Esophagus squamous epithelium (tissue), 5 donors: ENCODE data around the gene MBLAC1. TPM values are rescaled to one million over a fixed set of nuclear protein-coding genes. Genes with fewer than 3 reads are reported as not detected.

Experiments used
- DNase-seq: peaks from one replicate; lab custom pipeline; 2025; lab: John Stamatoyannopoulos, UW
- H3K27ac ChIP-seq, 4 donors: fragments of 200-600 bp; sonication (generic); one replicate each; pipeline ENCODE4 v1.5.1; 2016 to 2019; ENCODE audit warnings: mild to moderate bottlenecking in 1 of 4
- H3K27me3 ChIP-seq, 4 donors: fragments of 200-600 bp; sonication (generic); 1 replicate in 3 of 4; 2 replicates in 1 of 4; pipeline versions ENCODE4 v1.5.1 to v1.6.0; 2017 to 2021; ENCODE audit warnings: antibody characterized with exemption in 1 of 4
- H3K36me3 ChIP-seq, 3 donors: fragments of 200-600 bp; sonication (generic); one replicate each; pipeline ENCODE4 v1.5.1; 2016 to 2019
- H3K4me1 ChIP-seq, 3 donors: fragments of 200-600 bp; sonication (generic); one replicate each; pipeline ENCODE4 v1.5.1; 2017 to 2019
- H3K4me3 ChIP-seq, 4 donors: fragments of 200-600 bp; sonication (generic); 1 replicate in 3 of 4; 2 replicates in 1 of 4; pipeline ENCODE4 v1.5.1; 2016 to 2019; ENCODE audit warnings: mild to moderate bottlenecking in 2 of 4, moderate library complexity in 1 of 4
- H3K9me3 ChIP-seq, 3 donors: fragments of 200-600 bp; sonication (generic); one replicate each; pipeline ENCODE4 v1.5.1; 2016 to 2019
- POLR2A ChIP-seq, 4 donors: fragments of 450-650 bp; IDR thresholded peaks; one replicate each; pipeline ENCODE4 v1.6.1; 2017; ENCODE audit warnings: antibody characterized with exemption in 4 of 4, mild to moderate bottlenecking in 4 of 4, moderate library complexity in 3 of 4
- WGBS, 2 donors: methylation state at CpG; one replicate each; pipeline ENCODE4 v1.1.5; 2018; 5-methylcytosine and 5-hydroxymethylcytosine counted together
- intact Hi-C: fragments of 100-400 bp; cut with DNase I; formaldehyde crosslinking; loops from one replicate; pipeline ENCODE4 v1.15.0; 2022
- total RNA-seq, 4 donors: library from RNA; depleted of rRNA; stranded (reverse); fragments of >200 nt; gene quantifications; one replicate each; pipeline ENCODE4 v1.1.0, GENCODE V29; 2016
- TF ChIP-seq, protein P1 (sequence below), 6 experiments: fragments of 450-650 bp in 4 of 6; fragments of 200-600 bp in 2 of 6; sonication (generic) in 2 of 6; IDR thresholded peaks; one replicate each; pipeline ENCODE4 v1.5.1; 2016 to 2019; ENCODE audit warnings: antibody characterized with exemption in 6 of 6, mild to moderate bottlenecking in 4 of 6, moderate library complexity in 4 of 6
- donor health status: DM: yes; HTN: yes; CAD: no.

MBLAC1 gene
- total RNA-seq, 4 donors from 2014 or later: 2.1 to 6.7 (median 2.9) TPM

DNA sequence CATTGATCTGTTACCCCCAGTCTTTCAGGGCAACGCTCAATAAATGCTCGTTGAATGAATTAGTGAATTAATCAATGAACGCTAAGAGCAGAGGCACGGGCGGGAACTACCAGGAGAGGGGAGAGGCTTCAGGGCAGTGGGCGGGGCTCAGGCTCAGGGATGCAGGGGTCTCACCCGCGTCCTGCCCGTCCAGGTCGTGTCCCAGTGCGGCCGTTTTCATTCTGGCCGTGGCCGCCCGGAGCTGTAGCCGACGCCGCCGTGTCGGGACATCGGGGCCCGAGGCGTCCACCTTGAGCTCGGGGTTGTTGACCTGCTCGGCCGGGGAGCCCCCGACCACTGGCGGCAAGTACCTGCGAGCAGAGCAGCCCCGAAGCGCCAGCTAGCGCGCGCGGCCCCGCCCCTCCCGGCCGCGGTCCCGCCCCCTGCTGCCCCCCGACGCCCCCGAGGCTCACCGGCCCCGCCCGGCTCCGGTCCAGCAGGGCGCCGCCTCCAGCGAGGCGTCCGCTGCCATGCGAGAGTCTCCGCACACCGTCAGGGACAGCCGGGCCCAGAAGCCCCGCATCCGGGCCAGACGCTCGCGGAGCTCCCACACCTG, 44.4 kb downstream of the MBLAC1 start:
- peaks cover 25 to 51% (median 27%) of the 10 kb centered on the region in 3 donors for H3K4me1 ChIP-seq
- H3K36me3 ChIP-seq: no peaks in the 10 kb centered on the region
- DNase-seq: no peak
- H3K27me3 ChIP-seq: peaks cover 0 to 27% (median 0%) of the 10 kb centered on the region in 4 donors
- H3K4me3 ChIP-seq: peak overlapping the region; percentile 34 to 72 (median 47)
- intact Hi-C loops: no loop called here
- no peak for TF ChIP-seq POLR2A (IDR thresholded peaks at IDR 0.05)
- TF ChIP-seq, protein P1, sequence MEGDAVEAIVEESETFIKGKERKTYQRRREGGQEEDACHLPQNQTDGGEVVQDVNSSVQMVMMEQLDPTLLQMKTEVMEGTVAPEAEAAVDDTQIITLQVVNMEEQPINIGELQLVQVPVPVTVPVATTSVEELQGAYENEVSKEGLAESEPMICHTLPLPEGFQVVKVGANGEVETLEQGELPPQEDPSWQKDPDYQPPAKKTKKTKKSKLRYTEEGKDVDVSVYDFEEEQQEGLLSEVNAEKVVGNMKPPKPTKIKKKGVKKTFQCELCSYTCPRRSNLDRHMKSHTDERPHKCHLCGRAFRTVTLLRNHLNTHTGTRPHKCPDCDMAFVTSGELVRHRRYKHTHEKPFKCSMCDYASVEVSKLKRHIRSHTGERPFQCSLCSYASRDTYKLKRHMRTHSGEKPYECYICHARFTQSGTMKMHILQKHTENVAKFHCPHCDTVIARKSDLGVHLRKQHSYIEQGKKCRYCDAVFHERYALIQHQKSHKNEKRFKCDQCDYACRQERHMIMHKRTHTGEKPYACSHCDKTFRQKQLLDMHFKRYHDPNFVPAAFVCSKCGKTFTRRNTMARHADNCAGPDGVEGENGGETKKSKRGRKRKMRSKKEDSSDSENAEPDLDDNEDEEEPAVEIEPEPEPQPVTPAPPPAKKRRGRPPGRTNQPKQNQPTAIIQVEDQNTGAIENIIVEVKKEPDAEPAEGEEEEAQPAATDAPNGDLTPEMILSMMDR (IDR thresholded peaks at IDR 0.05): no peak
- 10 to 71% methylated on average over 1 to 2 of the region's 61 CpGs for WGBS, 2 donors
- no peak overlapping the region for H3K27ac ChIP-seq
- no peaks in the 10 kb centered on the region for H3K9me3 ChIP-seq

DNA sequence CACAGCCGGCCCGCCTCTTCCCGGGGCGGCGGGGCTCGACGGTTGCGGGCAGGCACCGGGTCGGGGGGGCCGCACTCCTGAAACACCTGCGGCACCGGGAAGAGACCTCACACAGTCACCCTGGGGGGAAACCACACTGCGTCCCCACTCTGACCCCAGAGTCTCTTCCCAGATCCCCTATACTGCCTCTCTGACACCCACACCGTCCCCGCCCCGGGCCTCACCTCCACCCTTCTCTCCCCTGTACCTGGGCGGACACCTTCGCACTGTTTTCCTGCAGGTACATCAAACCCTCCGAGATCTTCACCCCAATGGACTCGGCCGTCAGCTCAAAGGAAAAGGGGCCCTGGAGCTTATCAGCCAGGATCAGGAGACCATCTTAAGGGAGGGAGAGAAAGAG, 45.1 kb downstream of the MBLAC1 start:
- TF ChIP-seq POLR2A (IDR thresholded peaks at IDR 0.05): no peak
- TF ChIP-seq, protein P1 (IDR thresholded peaks at IDR 0.05): no peak
- Histone ChIP-seq H3K27ac (no peak overlapping the region), H3K9me3 (no peaks in the 10 kb centered on the region), H3K27me3 (peaks cover 0 to 27% (median 0%) of the 10 kb centered on the region in 4 donors), H3K4me1 (peaks cover 27 to 51% (median 27%) of the 10 kb centered on the region in 3 donors), H3K36me3 (no peaks in the 10 kb centered on the region), H3K4me3 (peak overlapping the region; percentile 34 to 72 (median 47))
- 10% methylated on average over 2 of the region's 22 CpGs; no CpG with 5 or more reads in 1 of the 2 donors for WGBS, 2 donors
- no peak for DNase-seq
- intact Hi-C loops: no loop called here

DNA sequence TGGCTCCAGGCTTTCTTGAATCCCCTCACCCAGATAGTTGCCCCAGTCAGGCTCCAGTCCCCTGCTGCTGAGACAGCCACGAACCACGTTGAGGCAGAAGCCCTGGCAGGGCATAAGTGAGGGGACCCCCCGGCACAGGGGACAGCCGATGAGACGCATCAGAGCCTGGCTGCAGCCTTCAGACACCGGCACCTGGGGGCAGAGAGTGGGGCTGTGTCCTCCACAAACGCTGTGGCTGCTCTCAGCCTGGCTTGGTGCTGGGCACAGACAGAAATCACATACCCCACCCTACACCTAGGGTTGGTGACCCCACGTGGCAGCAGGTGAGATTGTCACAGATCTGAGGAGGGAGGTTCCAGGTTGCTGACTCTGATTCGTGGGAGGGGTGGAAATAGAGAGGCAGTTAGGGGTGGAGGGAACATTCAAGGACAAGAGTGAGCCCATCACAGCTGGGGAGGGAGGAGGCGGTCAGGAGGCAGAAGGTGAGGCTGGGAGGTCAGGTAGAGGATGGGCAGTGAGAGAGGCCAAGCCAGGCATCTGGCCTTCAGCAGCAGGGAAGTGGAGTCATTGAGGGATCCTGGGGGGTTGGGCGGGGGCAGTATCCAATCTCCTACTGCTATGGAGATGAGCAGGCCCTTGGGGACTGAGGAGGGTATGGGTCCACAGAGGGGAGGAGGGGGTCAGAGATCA, 47.2 kb downstream of the MBLAC1 start:
- Histone ChIP-seq H3K27me3 (peaks cover 0 to 27% (median 0%) of the 10 kb centered on the region in 4 donors), H3K4me1 (peaks cover 14 to 42% (median 23%) of the 10 kb centered on the region in 3 donors), H3K4me3 (no peak overlapping the region), H3K9me3 (no peaks in the 10 kb centered on the region), H3K36me3 (no peaks in the 10 kb centered on the region), H3K27ac (no peak overlapping the region)
- intact Hi-C loops: no loop called here
- DNase-seq: no peak
- 78 to 85% methylated on average over 4 to 5 of the region's 11 CpGs for WGBS, 2 donors
- no peak for TF ChIP-seq POLR2A (IDR thresholded peaks at IDR 0.05)
- TF ChIP-seq, protein P1 (IDR thresholded peaks at IDR 0.05): no peak

DNA sequence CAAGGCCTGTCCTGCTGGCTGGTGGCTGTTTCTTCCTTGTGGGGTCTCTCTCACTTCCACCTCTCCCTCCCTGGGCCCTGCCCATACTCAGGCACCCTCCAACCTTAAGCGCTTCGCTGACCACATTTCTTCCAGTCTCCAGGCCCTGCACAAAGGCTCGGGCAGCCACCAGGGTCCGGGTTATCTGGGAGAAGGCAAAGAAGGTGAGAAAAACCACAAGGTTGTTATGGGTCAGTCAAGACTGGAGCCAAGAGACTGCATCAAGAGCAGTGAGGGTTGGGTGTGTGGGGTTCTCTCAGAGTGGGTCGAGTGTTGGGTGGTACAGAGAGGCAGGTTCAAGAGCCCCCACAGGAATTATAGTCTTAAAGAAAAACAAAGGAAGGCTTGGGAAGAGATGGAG, 47.8 kb downstream of the MBLAC1 start:
- peaks cover 14 to 38% (median 22%) of the 10 kb centered on the region in 3 donors for H3K4me1 ChIP-seq
- H3K27ac ChIP-seq: no peak overlapping the region
- no peaks in the 10 kb centered on the region for H3K9me3 ChIP-seq
- TF ChIP-seq, protein P1 (IDR thresholded peaks at IDR 0.05): no peak
- TF ChIP-seq POLR2A (IDR thresholded peaks at IDR 0.05): no peak
- intact Hi-C loops: no loop called here
- DNase-seq: no peak
- no peak overlapping the region for H3K4me3 ChIP-seq
- H3K27me3 ChIP-seq: peaks cover 0 to 27% (median 0%) of the 10 kb centered on the region in 4 donors
- no peaks in the 10 kb centered on the region for H3K36me3 ChIP-seq
- 36 to 93% methylated on average over 1 to 5 of the region's 5 CpGs for WGBS, 2 donors

DNA sequence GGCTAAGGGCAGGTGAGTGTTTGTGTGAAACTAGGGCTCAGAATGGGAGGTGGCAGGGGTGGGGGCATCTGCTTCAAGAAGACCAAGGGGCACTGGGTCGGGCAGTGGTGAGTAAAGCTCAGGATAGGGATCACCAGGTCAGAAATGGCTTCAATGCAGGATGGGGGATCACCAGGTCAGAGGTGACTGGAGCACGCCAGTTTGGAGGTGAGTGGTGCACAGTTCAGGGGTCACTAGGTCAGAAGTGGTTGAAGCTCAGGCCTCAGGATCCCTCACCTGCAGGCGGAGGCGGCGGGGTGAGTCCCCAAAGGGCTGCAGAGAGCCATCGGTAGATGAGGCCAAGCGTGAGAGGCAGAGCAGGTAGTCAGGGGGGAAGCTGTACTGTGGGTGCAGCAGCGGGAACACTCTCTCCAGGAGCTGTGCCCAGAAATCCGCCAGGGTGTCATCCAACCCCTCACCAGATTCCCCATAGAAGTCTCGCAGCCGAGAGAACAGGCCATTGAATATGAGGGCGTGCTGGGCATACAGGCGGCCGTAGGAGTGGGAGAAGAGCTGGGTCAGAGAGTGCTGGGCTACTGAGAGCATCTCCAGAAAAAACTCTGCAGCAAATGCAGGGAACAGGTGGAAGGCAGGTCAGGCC, 48.6 kb downstream of the MBLAC1 start:
- intact Hi-C loops: no loop called here
- Histone ChIP-seq H3K9me3 (no peaks in the 10 kb centered on the region), H3K4me1 (peaks cover 14 to 38% (median 22%) of the 10 kb centered on the region in 3 donors), H3K4me3 (no peak overlapping the region), H3K27me3 (peaks cover 0 to 23% (median 0%) of the 10 kb centered on the region in 4 donors), H3K27ac (no peak overlapping the region), H3K36me3 (no peaks in the 10 kb centered on the region)
- TF ChIP-seq, protein P1 (IDR thresholded peaks at IDR 0.05): no peak
- no peak for TF ChIP-seq POLR2A (IDR thresholded peaks at IDR 0.05)
- no peak for DNase-seq
- 90 to 96% methylated on average over 10 to 14 of the region's 14 CpGs for WGBS, 2 donors
